Measurements from ENCODE around the gene AUTS2. TPM values are rescaled to one million over a fixed set of nuclear protein-coding genes. Genes with fewer than 3 reads are reported as not detected.

AUTS2 gene
- total and polyA plus RNA-seq, 11 donors, result 3.4 to 14.0 (median 7.3) TPM

DNA sequence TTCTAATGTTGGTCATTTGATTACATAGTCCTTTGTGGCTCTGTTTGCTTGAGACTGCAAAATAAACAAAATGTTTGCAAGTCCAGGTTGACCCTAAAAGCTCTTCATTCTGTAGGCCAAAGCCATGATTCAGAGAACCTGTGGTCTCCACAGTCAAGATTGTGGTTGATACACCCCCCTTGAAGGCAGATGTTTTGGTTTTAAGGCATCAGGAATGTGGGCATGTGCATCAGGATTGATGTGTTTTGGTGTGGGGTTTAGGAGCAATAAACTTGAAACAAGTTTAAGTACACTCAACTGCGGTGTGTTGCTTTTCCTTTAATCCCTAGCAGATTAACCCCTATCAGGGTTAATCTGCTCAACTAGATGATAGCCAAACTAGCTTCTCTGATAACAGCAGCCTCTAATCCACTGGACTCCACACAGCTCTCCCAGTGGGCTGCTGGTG is 1154.5 kb downstream of the AUTS2 start:
- DNase-seq, result no peak
- intact Hi-C loops (cut with DNase I), result no loop called here
- 62 to 91% (median 83%) methylated on average over 1 of the region's 1 CpG for WGBS, 4 donors
- no peaks in the 10 kb centered on the region for H3K36me3 ChIP-seq
- TF ChIP-seq, protein P1, sequence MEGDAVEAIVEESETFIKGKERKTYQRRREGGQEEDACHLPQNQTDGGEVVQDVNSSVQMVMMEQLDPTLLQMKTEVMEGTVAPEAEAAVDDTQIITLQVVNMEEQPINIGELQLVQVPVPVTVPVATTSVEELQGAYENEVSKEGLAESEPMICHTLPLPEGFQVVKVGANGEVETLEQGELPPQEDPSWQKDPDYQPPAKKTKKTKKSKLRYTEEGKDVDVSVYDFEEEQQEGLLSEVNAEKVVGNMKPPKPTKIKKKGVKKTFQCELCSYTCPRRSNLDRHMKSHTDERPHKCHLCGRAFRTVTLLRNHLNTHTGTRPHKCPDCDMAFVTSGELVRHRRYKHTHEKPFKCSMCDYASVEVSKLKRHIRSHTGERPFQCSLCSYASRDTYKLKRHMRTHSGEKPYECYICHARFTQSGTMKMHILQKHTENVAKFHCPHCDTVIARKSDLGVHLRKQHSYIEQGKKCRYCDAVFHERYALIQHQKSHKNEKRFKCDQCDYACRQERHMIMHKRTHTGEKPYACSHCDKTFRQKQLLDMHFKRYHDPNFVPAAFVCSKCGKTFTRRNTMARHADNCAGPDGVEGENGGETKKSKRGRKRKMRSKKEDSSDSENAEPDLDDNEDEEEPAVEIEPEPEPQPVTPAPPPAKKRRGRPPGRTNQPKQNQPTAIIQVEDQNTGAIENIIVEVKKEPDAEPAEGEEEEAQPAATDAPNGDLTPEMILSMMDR (IDR thresholded peaks at IDR 0.05), result no peak
- TF ChIP-seq POLR2A (IDR thresholded peaks at IDR 0.05), result no peak
- H3K4me3 ChIP-seq, result no peak overlapping the region
- no peaks in the 10 kb centered on the region for H3K9me3 ChIP-seq
- no peak overlapping the region for H3K27ac ChIP-seq
- no peak for ATAC-seq
- peaks cover 0 to 9% (median 0%) of the 10 kb centered on the region in 12 donors for H3K4me1 ChIP-seq
- H3K27me3 ChIP-seq, result no peaks in the 10 kb centered on the region

DNA sequence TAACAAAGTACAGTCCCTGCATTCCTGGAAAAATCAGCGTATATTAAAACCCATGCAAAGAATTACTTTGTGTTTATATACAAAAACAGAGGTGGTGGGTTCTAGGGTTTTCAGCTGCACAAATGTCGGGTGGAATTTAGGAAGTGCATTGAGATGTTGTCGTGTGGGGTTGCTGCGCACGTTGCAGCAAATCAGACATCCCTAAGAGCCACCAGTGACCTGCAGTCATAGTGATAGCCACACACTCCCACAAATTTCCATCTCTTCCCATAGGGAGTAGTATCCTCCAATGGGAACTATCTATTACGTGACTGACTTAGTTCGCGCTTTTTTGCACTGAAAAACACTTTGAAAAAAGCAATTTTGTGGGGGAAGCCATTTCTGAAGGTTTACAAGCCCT is 1158.5 kb downstream of the AUTS2 start:
- H3K4me1 ChIP-seq, result peaks cover 0 to 9% (median 0%) of the 10 kb centered on the region in 12 donors
- intact Hi-C loops (cut with DNase I), result no loop called here
- H3K27ac ChIP-seq, result no peak overlapping the region
- no peak overlapping the region for H3K4me3 ChIP-seq
- WGBS, 4 donors, result 94 to 100% (median 95%) methylated on average over 8 of the region's 8 CpGs
- DNase-seq (no peak), ATAC-seq (no peak)
- H3K9me3 ChIP-seq, result no peaks in the 10 kb centered on the region
- H3K27me3 ChIP-seq, result no peaks in the 10 kb centered on the region
- TF ChIP-seq POLR2A (IDR thresholded peaks at IDR 0.05), result no peak
- TF ChIP-seq, protein P1 (IDR thresholded peaks at IDR 0.05), result no peak
- H3K36me3 ChIP-seq, result no peaks in the 10 kb centered on the region

DNA sequence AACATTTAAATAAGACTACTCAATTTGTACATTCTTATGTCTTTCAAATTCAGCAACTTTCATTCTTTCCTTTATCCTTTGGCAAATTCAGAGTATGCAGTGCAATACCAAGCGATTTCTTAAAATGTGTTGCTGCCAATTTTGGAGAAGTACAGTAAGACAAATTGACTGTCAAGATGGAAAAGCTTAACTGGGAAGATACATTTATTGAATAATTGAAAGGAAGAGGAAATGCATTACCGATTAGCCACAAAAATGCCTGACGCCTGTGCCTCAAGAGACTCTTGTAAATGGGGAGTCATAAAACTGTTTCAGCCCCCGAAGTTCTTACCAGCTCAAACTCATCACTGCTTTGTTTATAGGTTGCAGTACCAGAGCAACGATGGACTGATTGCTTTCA is 1160.4 kb downstream of the AUTS2 start:
- DNase-seq, result no peak
- Histone ChIP-seq H3K27ac (no peak overlapping the region), H3K4me1 (no peaks in the 10 kb centered on the region), H3K36me3 (no peaks in the 10 kb centered on the region), H3K4me3 (no peak overlapping the region), H3K9me3 (no peaks in the 10 kb centered on the region), H3K27me3 (no peaks in the 10 kb centered on the region)
- TF ChIP-seq, protein P1 (IDR thresholded peaks at IDR 0.05), result no peak
- no peak for TF ChIP-seq POLR2A (IDR thresholded peaks at IDR 0.05)
- intact Hi-C loops (cut with DNase I), result no loop called here
- no peak for ATAC-seq
- WGBS, 4 donors, result 76 to 85% (median 79%) methylated on average over 5 of the region's 5 CpGs

DNA sequence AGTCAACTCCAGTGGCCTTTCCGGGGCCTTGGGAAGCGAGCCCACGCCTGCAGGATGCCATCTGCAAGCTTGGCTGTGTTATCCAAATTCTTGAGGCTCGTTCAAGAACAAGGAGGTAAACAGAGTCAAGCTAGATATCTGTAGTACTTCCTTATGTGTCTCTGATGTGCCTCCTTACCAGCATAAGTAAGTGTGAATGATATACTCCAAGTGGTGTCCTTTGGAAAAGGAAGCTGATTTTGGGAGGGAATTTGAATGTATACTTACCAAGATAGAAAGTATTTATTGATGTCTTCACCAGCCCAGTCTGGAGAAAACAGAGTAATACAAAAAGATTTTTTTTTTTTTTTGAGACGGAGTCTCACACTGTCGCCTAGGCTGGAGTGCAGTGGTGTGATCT is 1161.4 kb downstream of the AUTS2 start:
- Histone ChIP-seq H3K9me3 (no peaks in the 10 kb centered on the region), H3K4me3 (no peak overlapping the region), H3K27me3 (no peaks in the 10 kb centered on the region), H3K36me3 (no peaks in the 10 kb centered on the region), H3K27ac (no peak overlapping the region), H3K4me1 (no peaks in the 10 kb centered on the region)
- no peak for ATAC-seq
- DNase-seq, result no peak
- intact Hi-C loops (cut with DNase I), result no loop called here
- WGBS, 4 donors, result 95 to 98% (median 97%) methylated on average over 6 of the region's 6 CpGs
- TF ChIP-seq POLR2A (IDR thresholded peaks at IDR 0.05), result no peak
- TF ChIP-seq, protein P1 (IDR thresholded peaks at IDR 0.05), result no peak
